ENCODE data around the gene MYLK4. TPM values are rescaled to one million over a fixed set of nuclear protein-coding genes. Genes with fewer than 3 reads are reported as not detected.

Gene MYLK4
- polyA plus RNA-seq, 1 experiment, result 0.21 TPM

DNA sequence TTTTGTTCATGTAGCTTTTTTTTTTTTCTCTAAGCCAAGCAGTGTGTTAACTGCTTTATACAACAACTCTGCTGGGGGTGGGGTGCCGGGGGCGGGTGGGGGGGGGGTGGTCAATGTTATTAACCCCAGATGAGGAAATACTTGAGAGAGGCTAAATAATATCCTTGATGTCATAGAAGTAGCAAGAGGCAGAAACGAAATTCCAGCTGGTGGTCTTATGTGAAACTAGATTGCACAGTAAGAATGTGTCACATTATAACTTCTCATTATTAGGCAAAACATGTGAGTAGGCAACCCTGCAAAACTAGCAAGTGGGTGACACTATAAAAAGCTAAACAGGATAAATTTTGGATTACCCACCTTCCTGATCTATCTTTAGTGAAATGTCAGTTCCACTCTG is 12.8 kb downstream of the MYLK4 start:
- POLR2A ChIA-PET, result interaction anchor here (0.6 kb wide), 1 partner anchor 52 kb away, joined by 3 read pairs; no protein-coding TSS in a partner anchor
- TF ChIP-seq, protein P1, sequence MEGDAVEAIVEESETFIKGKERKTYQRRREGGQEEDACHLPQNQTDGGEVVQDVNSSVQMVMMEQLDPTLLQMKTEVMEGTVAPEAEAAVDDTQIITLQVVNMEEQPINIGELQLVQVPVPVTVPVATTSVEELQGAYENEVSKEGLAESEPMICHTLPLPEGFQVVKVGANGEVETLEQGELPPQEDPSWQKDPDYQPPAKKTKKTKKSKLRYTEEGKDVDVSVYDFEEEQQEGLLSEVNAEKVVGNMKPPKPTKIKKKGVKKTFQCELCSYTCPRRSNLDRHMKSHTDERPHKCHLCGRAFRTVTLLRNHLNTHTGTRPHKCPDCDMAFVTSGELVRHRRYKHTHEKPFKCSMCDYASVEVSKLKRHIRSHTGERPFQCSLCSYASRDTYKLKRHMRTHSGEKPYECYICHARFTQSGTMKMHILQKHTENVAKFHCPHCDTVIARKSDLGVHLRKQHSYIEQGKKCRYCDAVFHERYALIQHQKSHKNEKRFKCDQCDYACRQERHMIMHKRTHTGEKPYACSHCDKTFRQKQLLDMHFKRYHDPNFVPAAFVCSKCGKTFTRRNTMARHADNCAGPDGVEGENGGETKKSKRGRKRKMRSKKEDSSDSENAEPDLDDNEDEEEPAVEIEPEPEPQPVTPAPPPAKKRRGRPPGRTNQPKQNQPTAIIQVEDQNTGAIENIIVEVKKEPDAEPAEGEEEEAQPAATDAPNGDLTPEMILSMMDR (IDR thresholded peaks at IDR 0.05; ENCODE audit: insufficient read depth, low read depth, low read length), result no peak

DNA sequence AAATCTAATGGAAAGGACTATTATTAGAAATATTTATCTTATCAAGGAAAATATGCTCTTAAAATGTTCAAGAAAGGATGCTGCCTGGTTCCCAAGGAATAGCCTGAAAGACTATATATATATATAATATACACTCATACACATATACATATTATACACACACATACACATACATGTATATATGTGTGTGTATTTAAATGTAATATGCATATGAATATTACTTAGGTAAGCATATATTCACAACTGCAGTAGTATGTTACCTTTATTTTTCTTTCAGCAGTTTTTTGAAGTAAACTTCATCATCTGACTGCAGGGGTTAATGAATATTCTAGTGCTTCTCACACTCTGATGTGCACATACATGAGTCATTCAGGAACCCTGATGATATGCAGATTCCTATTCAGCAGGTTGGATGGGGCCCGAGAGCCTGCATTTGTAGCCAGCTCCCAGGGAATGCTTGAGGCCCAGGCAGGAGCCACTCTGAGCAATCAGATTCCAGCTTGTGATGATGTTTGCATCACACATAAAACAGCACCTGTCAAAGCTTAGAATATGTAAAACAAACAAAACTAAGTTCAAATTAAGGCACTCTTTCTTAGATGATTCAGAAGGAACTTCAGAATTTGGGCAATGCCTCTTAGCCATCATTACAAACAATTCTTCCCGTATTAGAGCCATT is 16.1 kb downstream of the MYLK4 start:
- ChIA-PET CTCF (interaction anchor here (1.1 to 10.8 kb wide), 3 partner anchors 9 to 1138 kb away, joined by 3 to 124 read pairs (median 8); partner anchors contain the start of gene MYLK4), POLR2A (no interaction called here)
- no peak overlapping the region for H3K4me3 ChIP-seq (ENCODE audit: low read depth, low read length)
- no peaks in the 10 kb centered on the region for H3K36me3 ChIP-seq (ENCODE audit: control insufficient read depth, insufficient read depth, low read length)
- TF ChIP-seq, protein P1 (IDR thresholded peaks at IDR 0.05; ENCODE audit: insufficient read depth, low read depth, low read length), result no peak
- H3K27me3 ChIP-seq (ENCODE audit: control insufficient read depth, insufficient read depth, low read length), result no peaks in the 10 kb centered on the region
- DNase-seq (ENCODE audit: low read depth), result no peak

More for the DNA sequence above, 12.8 kb downstream of the MYLK4 start:
- CTCF ChIA-PET, result interaction anchor here (0.7 to 10.8 kb wide), 17 partner anchors 8 to 1142 kb away, joined by 3 to 124 read pairs (median 4); partner anchors contain the start of genes MYLK4 and SERPINB1
- no peak for DNase-seq (ENCODE audit: low read depth)
- Histone ChIP-seq H3K4me3 (ENCODE audit: low read depth, low read length) (no peak overlapping the region), H3K27me3 (ENCODE audit: control insufficient read depth, insufficient read depth, low read length) (no peaks in the 10 kb centered on the region), H3K36me3 (ENCODE audit: control insufficient read depth, insufficient read depth, low read length) (no peaks in the 10 kb centered on the region)

DNA sequence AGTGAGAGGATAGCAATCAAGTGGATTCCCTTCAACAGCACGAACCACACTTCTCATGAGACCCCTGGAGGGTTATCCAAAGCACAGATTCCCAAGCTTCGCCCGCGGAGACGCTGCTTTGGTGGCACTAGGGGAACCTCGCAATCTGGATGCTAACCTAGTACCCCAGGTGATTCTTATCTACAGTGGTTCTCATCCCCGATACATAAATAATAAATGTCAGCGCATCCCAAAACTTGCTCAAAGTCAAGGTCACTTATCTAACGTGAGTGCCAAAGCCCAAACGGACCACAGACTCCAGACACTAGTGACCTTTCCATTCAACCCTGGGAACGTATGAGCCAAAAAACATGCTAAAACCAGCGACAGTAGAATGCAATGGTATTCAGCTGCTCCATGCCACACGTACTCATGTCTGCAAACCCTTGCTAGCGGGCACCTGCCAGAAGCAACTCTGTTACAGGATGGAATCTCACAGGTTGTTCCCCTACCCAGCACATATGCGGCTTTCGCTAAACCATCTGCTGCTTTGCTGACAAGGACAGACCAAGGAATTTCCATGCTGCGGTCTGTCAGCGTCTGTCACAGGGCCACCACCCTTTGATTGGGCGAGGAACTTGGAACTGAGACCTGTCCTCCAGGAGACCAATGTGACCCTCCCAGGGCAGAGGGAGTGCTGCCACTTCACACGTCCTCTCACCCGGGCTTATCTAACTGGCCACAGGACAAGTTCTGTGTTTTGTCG is 16.8 kb downstream of the MYLK4 start:
- DNase-seq (ENCODE audit: low read depth), result no peak
- CTCF ChIA-PET, result interaction anchor here (1.3 to 10.8 kb wide), 2 partner anchors 16 to 1137 kb away, joined by 3 to 124 read pairs; partner anchors contain the start of gene MYLK4
- H3K27me3 ChIP-seq (ENCODE audit: control insufficient read depth, insufficient read depth, low read length), result no peaks in the 10 kb centered on the region
- no peak overlapping the region for H3K4me3 ChIP-seq (ENCODE audit: low read depth, low read length)
- no peaks in the 10 kb centered on the region for H3K36me3 ChIP-seq (ENCODE audit: control insufficient read depth, insufficient read depth, low read length)
- POLR2A ChIA-PET, result no interaction called here
- TF ChIP-seq, protein P1 (IDR thresholded peaks at IDR 0.05; ENCODE audit: insufficient read depth, low read depth, low read length), result no peak

DNA sequence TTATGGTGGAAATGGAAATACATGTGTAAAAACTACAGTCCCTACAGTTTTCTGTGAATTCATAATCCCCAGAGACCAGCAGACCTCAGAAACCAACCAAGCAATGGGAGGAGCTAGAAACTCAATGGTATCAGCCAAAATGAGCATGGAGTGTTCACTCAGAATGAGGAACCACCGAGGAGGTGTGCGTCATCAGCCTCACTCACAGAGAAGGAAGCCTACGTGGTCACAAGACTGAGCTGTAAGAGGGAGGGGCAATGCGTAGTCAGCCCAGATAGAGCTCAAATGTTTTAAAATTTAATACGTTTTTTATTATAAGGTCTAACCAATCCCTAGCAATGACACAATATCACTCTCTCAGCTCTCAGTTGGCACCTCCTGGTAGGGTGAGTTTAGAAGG is 17.4 kb downstream of the MYLK4 start:
- Histone ChIP-seq H3K27me3 (ENCODE audit: control insufficient read depth, insufficient read depth, low read length) (no peaks in the 10 kb centered on the region), H3K4me3 (ENCODE audit: low read depth, low read length) (no peak overlapping the region), H3K36me3 (ENCODE audit: control insufficient read depth, insufficient read depth, low read length) (no peaks in the 10 kb centered on the region)
- ChIA-PET CTCF (interaction anchor here (1.3 to 10.8 kb wide), 3 partner anchors 16 to 1137 kb away, joined by 3 to 124 read pairs (median 4); partner anchors contain the start of gene MYLK4), POLR2A (no interaction called here)
- TF ChIP-seq, protein P1 (IDR thresholded peaks at IDR 0.05; ENCODE audit: insufficient read depth, low read depth, low read length), result no peak
- DNase-seq (ENCODE audit: low read depth), result no peak

DNA sequence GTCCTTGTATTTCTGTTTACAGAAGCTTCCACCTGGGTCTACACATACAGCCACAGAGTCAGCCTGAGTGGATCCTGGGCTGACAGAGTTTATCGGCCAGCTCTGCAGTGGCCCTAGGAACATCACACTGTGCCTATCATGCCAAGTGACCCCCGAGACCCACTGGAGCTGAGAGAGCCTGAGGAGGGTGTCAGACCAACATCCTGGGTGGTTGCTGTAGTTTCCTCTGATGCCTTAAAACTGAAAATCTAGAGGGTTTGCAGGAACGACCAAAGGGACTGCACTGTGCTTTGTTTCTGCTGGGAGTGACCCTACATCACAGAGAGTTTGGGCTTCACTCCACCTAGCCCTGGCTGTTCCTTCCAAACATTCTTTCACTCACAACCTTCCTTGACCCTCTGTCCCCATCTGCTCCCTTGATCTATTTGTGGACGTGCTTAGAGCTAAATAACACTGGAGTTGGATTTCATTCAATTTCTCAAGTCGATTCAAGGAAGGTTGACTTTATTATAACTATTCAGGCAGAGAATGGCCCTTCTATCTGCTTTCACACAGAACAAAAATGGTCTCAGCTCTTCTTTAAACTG is 18.1 kb downstream of the MYLK4 start:
- ChIA-PET POLR2A (no interaction called here), CTCF (interaction anchor here (0.8 to 10.8 kb wide), 4 partner anchors 10 to 1136 kb away, joined by 3 to 124 read pairs (median 4); partner anchors contain the start of gene MYLK4)
- H3K4me3 ChIP-seq (ENCODE audit: low read depth, low read length), result no peak overlapping the region
- H3K36me3 ChIP-seq (ENCODE audit: control insufficient read depth, insufficient read depth, low read length), result no peaks in the 10 kb centered on the region
- TF ChIP-seq, protein P1 (IDR thresholded peaks at IDR 0.05; ENCODE audit: insufficient read depth, low read depth, low read length), result no peak
- no peaks in the 10 kb centered on the region for H3K27me3 ChIP-seq (ENCODE audit: control insufficient read depth, insufficient read depth, low read length)
- DNase-seq (ENCODE audit: low read depth), result no peak
